GM13977 (cell line): ENCODE measurements around the gene FAM131A.

Experiments
- DNase-seq: peaks from one replicate; pipeline ENCODE4 v3.0.0; 2012; ENCODE audit warnings: low spot score
- CTCF ChIP-seq: IDR thresholded peaks from 2 replicates; pipeline ENCODE4 v1.5.1; 2012; ENCODE audit warnings: mild to moderate bottlenecking, control low read depth; ENCODE audit not compliant: insufficient read depth; ENCODE audit errors: extremely low read depth, missing control alignments
- in situ Hi-C: fragments of 300-500 bp; cut with MboI; formaldehyde crosslinking; loops from one replicate; pipeline ENCODE4 v1.12.0; 2022; ENCODE audit warnings: low sequenced_read_pairs, low pct_unique_long_range_greater_than_20kb, mixed read lengths, inconsistent platforms; ENCODE audit not compliant: unreplicated experiment

Gene FAM131A

GRCh38 chr3:184372911-184373310 is 35.5 kb downstream of the FAM131A start:
- TF ChIP-seq CTCF = no peak
- in situ Hi-C loops = no loop called here
- no peak for DNase-seq

GRCh38 chr3:184373422-184373821 is 36.0 kb downstream of the FAM131A start:
- DNase-seq = no peak
- TF ChIP-seq CTCF = no peak
- in situ Hi-C loops = no loop called here

- TF ChIP-seq CTCF = no peak
- DNase-seq = no peak
- in situ Hi-C loops = no loop called here
Measured at GRCh38 chr3:184375747-184376461, 38.5 kb downstream of the FAM131A start.

- no peak for DNase-seq
- no peak for TF ChIP-seq CTCF
- in situ Hi-C loops = no loop called here
Measured at GRCh38 chr3:184377374-184377773, 40.0 kb downstream of the FAM131A start.

- no peak for TF ChIP-seq CTCF
- in situ Hi-C loops = no loop called here
Measured at GRCh38 chr3:184377882-184378445, 40.6 kb downstream of the FAM131A start, which contains the start of gene THPO. Gene THPO (minus strand): TSS chr3:184378207. CDS start chr3:184376259, 1,948 bp downstream.

GRCh38 chr3:184378651-184379357 is 41.4 kb downstream of the FAM131A start:
- in situ Hi-C loops = no loop called here
- DNase-seq = no peak
- TF ChIP-seq CTCF = no peak

More at GRCh38 chr3:184377882-184378445, 40.6 kb downstream of the FAM131A start, which contains the start of gene THPO:
- DNase-seq = no peak
